ENCODE results near the gene AMER1.

AMER1 gene

GRCh38 chrX:64186974-64187761 lies 18.3 kb downstream of the AMER1 start:
- DNase-seq (ENCODE audit: low read depth in 1 of 2, low spot score in 1 of 2): no peak

GRCh38 chrX:64184396-64184795 lies 21.1 kb downstream of the AMER1 start:
- no peak for DNase-seq (ENCODE audit: low read depth in 1 of 2, low spot score in 1 of 2)

- no peak for DNase-seq (ENCODE audit: low read depth in 1 of 2, low spot score in 1 of 2)
Measured at GRCh38 chrX:64182208-64182607, 23.3 kb downstream of the AMER1 start.

GRCh38 chrX:64176876-64177275 lies 28.6 kb downstream of the AMER1 start:
- DNase-seq (ENCODE audit: low read depth in 1 of 2, low spot score in 1 of 2): no peak

GRCh38 chrX:64169988-64170387 lies 35.5 kb downstream of the AMER1 start:
- no peak for DNase-seq (ENCODE audit: low read depth in 1 of 2, low spot score in 1 of 2)

GRCh38 chrX:64152857-64153256 lies 52.7 kb downstream of the AMER1 start:
- DNase-seq (ENCODE audit: low read depth in 1 of 2, low spot score in 1 of 2): no peak

- no peak for DNase-seq (ENCODE audit: low read depth in 1 of 2, low spot score in 1 of 2)
Measured at GRCh38 chrX:64151911-64152310, 53.6 kb downstream of the AMER1 start.

DNA sequence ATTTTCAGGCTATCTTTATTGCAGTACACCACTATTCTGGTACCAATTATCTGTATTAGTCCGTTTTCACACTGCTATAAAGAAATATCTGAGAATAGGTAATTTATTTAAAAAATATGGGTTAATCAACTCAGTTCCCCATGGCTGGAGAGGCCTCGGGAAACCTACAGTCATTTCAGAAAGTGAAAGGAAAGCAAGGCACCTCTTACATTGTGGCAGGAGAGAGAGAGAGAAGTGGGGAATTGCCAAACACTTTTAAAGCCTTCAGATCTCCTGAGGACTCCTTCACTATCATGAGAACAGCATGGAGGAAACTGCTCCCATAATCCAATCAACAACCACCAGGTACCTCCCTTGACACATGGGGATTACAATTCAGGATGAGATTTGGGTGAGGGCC lies 54.7 kb downstream of the AMER1 start:
- DNase-seq (ENCODE audit: low read depth in 1 of 2, low spot score in 1 of 2): no peak

Data from stimulated activated CD4-positive, alpha-beta T cell treated with anti-CD3 and anti-CD28 coated beads, Interleukin-15, amount 100 ng/mL, for 1 hour (primary cell).